K562 (cell line): ENCODE results near the gene KLK5.

Source experiments
- EZH2 ChIP-seq: IDR thresholded peaks from 2 replicates; pipeline ENCODE4 v1.6.1; 2012; ENCODE audit warnings: low read depth, mild to moderate bottlenecking, inconsistent platforms, low read length, borderline replicate concordance
- FOXO4 ChIP-seq: fragments of 450-650 bp; formaldehyde crosslinking; IDR thresholded peaks from 2 replicates; pipeline ENCODE4 v1.4.0; 2020; ENCODE audit warnings: mild to moderate bottlenecking, moderate library complexity
- KHSRP ChIP-seq: fragments of 450-650 bp; IDR thresholded peaks from 2 replicates; pipeline ENCODE4 v1.6.1; 2017
- KLF13 ChIP-seq: fragments of 450-650 bp; IDR thresholded peaks from 2 replicates; pipeline ENCODE4 v1.6.1; 2016; ENCODE audit warnings: missing genetic modification characterization, low read depth, mild to moderate bottlenecking, missing compliant biosample characterization, moderate library complexity, borderline replicate concordance
- PKNOX1 ChIP-seq: fragments of 450-650 bp; IDR thresholded peaks from 2 replicates; pipeline ENCODE4 v1.6.1; 2016
- POLR2A ChIP-seq: fragments of 450-650 bp; conservative IDR thresholded peaks from 2 replicates; pipeline ENCODE4 v1.6.1; 2016
- SMC3 ChIP-seq: conservative IDR thresholded peaks from 2 replicates; pipeline ENCODE4 v1.6.1; 2011; ENCODE audit warnings: low read depth, low read length, improper control_type of control experiment; ENCODE audit not compliant: insufficient read depth
- SP1 ChIP-seq: sonication (generic); formaldehyde crosslinking; IDR thresholded peaks from 2 replicates; pipeline ENCODE4 v1.8.1; 2022; ENCODE audit warnings: mild to moderate bottlenecking, missing genetic modification reagents
- TAF1 ChIP-seq: IDR thresholded peaks from 2 replicates; pipeline ENCODE4 v1.6.1; 2011; ENCODE audit warnings: mild to moderate bottlenecking, low read length, moderate library complexity; ENCODE audit not compliant: insufficient read depth, control insufficient read depth, severe bottlenecking; ENCODE audit errors: extremely low read depth
- ZBTB2 ChIP-seq: fragments of 450-650 bp; IDR thresholded peaks from 2 replicates; pipeline ENCODE4 v1.6.1; 2016; ENCODE audit warnings: antibody characterized with exemption
- ZBTB43 ChIP-seq: sonication (generic); formaldehyde crosslinking; IDR thresholded peaks from 2 replicates; pipeline ENCODE4 v1.8.0; 2023; ENCODE audit warnings: mild to moderate bottlenecking, missing genetic modification reagents
- TF ChIP-seq, protein P1 (sequence below), 3 experiments: IDR thresholded peaks in 2 of 3; conservative IDR thresholded peaks in 1 of 3; 2 replicates each; pipeline ENCODE4 v1.5.1; 2011 to 2012; ENCODE audit warnings: low read length in 3 of 3, mild to moderate bottlenecking in 3 of 3, control low read depth in 2 of 3, improper control_type of control experiment in 1 of 3, inconsistent platforms in 1 of 3, low read depth in 1 of 3, mixed read lengths in 1 of 3, moderate library complexity in 1 of 3; ENCODE audit not compliant: insufficient read depth in 2 of 3
- TF ChIP-seq, protein P2 (sequence below): fragments of 150-350 bp; IDR thresholded peaks from 2 replicates; pipeline ENCODE4 v1.6.1; 2014; ENCODE audit warnings: low read depth, mild to moderate bottlenecking, low read length, borderline replicate concordance

DNA sequence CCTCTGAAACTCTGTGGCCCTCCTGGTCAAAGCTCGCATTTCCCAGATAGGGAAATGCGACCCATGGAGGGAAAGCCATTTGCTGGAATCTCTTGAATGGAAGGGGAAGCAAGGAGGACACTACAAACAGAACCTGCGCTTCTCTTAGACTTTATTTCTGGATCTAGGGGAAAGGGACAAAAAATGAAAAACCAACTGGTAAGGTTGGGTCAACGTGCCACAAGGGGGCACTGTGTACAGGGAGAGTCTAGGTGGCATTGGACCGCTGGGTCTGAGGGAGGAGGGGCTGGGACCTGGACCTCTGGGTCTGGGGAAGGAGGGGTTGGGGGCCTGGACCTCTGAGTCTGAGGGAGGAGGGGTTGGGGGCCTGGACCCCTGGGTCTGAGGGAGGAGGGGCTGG is 46.6 kb downstream of the KLK5 start:
- TF ChIP-seq, protein P1, sequence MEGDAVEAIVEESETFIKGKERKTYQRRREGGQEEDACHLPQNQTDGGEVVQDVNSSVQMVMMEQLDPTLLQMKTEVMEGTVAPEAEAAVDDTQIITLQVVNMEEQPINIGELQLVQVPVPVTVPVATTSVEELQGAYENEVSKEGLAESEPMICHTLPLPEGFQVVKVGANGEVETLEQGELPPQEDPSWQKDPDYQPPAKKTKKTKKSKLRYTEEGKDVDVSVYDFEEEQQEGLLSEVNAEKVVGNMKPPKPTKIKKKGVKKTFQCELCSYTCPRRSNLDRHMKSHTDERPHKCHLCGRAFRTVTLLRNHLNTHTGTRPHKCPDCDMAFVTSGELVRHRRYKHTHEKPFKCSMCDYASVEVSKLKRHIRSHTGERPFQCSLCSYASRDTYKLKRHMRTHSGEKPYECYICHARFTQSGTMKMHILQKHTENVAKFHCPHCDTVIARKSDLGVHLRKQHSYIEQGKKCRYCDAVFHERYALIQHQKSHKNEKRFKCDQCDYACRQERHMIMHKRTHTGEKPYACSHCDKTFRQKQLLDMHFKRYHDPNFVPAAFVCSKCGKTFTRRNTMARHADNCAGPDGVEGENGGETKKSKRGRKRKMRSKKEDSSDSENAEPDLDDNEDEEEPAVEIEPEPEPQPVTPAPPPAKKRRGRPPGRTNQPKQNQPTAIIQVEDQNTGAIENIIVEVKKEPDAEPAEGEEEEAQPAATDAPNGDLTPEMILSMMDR (IDR thresholded peaks at IDR 0.05 in 2 of 3, conservative IDR thresholded peaks at IDR 0.05 in 1 of 3; ENCODE audit: insufficient read depth in 2 of 3, low read depth in 1 of 3, low read length in 3 of 3): peak; percentile 67 to 68 (median 67)
- TF ChIP-seq SP1 (CRISPR knock-in tag) (no peak), PKNOX1 (no peak), KLF13 (no peak), POLR2A (no peak), ZBTB2 (no peak), SMC3 (peak; percentile 38; the same call in 1 of the 2 replicates), FOXO4 (CRISPR knock-in tag) (no peak), TAF1 (no peak), KHSRP (no peak), EZH2 (no peak), ZBTB43 (CRISPR knock-in tag) (no peak)
- TF ChIP-seq, protein P2, sequence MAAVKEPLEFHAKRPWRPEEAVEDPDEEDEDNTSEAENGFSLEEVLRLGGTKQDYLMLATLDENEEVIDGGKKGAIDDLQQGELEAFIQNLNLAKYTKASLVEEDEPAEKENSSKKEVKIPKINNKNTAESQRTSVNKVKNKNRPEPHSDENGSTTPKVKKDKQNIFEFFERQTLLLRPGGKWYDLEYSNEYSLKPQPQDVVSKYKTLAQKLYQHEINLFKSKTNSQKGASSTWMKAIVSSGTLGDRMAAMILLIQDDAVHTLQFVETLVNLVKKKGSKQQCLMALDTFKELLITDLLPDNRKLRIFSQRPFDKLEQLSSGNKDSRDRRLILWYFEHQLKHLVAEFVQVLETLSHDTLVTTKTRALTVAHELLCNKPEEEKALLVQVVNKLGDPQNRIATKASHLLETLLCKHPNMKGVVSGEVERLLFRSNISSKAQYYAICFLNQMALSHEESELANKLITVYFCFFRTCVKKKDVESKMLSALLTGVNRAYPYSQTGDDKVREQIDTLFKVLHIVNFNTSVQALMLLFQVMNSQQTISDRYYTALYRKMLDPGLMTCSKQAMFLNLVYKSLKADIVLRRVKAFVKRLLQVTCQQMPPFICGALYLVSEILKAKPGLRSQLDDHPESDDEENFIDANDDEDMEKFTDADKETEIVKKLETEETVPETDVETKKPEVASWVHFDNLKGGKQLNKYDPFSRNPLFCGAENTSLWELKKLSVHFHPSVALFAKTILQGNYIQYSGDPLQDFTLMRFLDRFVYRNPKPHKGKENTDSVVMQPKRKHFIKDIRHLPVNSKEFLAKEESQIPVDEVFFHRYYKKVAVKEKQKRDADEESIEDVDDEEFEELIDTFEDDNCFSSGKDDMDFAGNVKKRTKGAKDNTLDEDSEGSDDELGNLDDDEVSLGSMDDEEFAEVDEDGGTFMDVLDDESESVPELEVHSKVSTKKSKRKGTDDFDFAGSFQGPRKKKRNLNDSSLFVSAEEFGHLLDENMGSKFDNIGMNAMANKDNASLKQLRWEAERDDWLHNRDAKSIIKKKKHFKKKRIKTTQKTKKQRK: no peak
